Measurements from ENCODE around the gene GNB5. TPM values are rescaled to one million over a fixed set of nuclear protein-coding genes. Genes with fewer than 3 reads are reported as not detected.

The GNB5 gene
- total RNA-seq, 1 donor from 2014 or later, result 48.6 TPM

DNA sequence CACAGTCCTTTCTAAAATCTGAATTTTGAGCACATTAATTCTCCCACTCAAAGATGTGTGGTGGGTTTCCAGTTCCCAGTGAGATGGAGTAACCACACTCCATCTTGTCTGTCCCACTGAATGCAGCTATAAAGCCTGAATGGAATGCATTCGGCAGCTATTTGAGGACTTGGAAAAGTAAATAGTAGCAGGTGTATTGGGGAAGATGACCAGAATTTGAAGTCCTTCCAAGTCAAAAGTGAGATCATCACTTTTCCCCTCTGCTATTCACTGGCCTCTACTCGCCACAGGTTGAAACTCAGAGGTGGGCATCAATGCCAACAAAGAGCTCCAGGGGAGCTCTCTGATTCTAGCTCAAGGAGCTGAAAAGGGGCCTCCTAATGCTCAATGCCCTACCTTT lies 8.1 kb upstream of the GNB5 start:
- H3K9me3 ChIP-seq, result no peaks in the 10 kb centered on the region
- no peak for DNase-seq (ENCODE audit: extremely low spot score in 2 of 2)
- intact Hi-C loops (cut with DNase I), result no loop called here
- H3K36me3 ChIP-seq, result peaks cover 0 to 4% of the 10 kb centered on the region in 2 donors
- no peak overlapping the region for H3K27ac ChIP-seq
- no peaks in the 10 kb centered on the region for H3K27me3 ChIP-seq
- TF ChIP-seq, protein P1, sequence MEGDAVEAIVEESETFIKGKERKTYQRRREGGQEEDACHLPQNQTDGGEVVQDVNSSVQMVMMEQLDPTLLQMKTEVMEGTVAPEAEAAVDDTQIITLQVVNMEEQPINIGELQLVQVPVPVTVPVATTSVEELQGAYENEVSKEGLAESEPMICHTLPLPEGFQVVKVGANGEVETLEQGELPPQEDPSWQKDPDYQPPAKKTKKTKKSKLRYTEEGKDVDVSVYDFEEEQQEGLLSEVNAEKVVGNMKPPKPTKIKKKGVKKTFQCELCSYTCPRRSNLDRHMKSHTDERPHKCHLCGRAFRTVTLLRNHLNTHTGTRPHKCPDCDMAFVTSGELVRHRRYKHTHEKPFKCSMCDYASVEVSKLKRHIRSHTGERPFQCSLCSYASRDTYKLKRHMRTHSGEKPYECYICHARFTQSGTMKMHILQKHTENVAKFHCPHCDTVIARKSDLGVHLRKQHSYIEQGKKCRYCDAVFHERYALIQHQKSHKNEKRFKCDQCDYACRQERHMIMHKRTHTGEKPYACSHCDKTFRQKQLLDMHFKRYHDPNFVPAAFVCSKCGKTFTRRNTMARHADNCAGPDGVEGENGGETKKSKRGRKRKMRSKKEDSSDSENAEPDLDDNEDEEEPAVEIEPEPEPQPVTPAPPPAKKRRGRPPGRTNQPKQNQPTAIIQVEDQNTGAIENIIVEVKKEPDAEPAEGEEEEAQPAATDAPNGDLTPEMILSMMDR (IDR thresholded peaks at IDR 0.05), result no peak
- TF ChIP-seq POLR2AphosphoS5 (IDR thresholded peaks at IDR 0.05; ENCODE audit: insufficient read depth in 1 of 2, low read depth in 1 of 2) (no peak), POLR2A (IDR thresholded peaks at IDR 0.05) (no peak)
- H3K4me1 ChIP-seq, result no peaks in the 10 kb centered on the region
- no peak overlapping the region for H3K4me3 ChIP-seq

DNA sequence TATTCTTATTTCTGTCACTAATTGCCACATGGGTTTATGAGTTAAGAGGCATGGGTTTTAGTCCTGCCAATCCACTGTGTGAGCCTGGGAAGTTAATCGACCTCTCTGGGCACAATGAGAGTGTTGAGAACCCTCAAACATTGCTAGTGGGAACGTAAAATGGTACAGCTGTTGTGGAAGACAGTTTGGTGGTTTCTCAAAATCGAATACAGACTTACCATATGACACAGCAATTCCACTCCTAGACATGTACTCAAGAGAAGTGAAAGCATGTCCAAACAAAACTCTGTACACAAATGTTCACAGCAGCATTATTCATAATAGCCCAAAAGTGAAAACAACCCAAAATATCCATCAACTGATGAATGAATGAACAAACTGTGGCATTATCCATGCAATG lies 5.7 kb upstream of the GNB5 start:
- no peak for DNase-seq (ENCODE audit: extremely low spot score in 2 of 2)
- Histone ChIP-seq H3K27me3 (no peaks in the 10 kb centered on the region), H3K9me3 (no peaks in the 10 kb centered on the region), H3K4me1 (no peaks in the 10 kb centered on the region), H3K4me3 (no peak overlapping the region), H3K27ac (no peak overlapping the region), H3K36me3 (peaks cover 0 to 4% of the 10 kb centered on the region in 2 donors)
- intact Hi-C loops (cut with DNase I), result no loop called here
- TF ChIP-seq, protein P1 (IDR thresholded peaks at IDR 0.05), result no peak
- TF ChIP-seq POLR2A (IDR thresholded peaks at IDR 0.05) (no peak), POLR2AphosphoS5 (IDR thresholded peaks at IDR 0.05; ENCODE audit: insufficient read depth in 1 of 2, low read depth in 1 of 2) (no peak)

DNA sequence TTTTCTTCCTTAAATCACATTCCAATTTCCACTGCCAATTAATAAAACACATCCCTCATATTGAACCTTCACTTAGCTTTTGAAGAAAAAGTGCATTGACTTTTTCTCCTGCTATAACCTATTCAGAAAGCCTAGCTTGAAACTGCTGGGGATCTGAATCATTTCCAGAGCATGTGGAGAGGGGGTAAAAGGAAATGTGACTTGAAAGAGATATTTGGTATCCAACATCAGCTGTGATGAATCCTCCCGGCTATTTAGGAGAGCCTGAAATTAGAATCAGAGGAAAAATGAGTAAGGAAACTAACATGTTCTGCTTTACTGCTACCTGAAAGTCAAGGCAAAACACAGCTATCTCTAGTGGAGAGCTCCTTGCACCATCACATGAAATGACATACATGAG lies 2.6 kb upstream of the GNB5 start:
- H3K4me3 ChIP-seq, result no peak overlapping the region
- H3K4me1 ChIP-seq, result no peaks in the 10 kb centered on the region
- intact Hi-C loops (cut with DNase I), result no loop called here
- TF ChIP-seq POLR2A (IDR thresholded peaks at IDR 0.05), result no peak
- TF ChIP-seq, protein P1 (IDR thresholded peaks at IDR 0.05), result no peak
- no peak for TF ChIP-seq POLR2AphosphoS5 (IDR thresholded peaks at IDR 0.05; ENCODE audit: insufficient read depth in 1 of 2, low read depth in 1 of 2)
- no peaks in the 10 kb centered on the region for H3K9me3 ChIP-seq
- no peaks in the 10 kb centered on the region for H3K27me3 ChIP-seq
- no peak overlapping the region for H3K27ac ChIP-seq
- peaks cover 0 to 4% of the 10 kb centered on the region in 2 donors for H3K36me3 ChIP-seq
- no peak for DNase-seq (ENCODE audit: extremely low spot score in 2 of 2)

DNA sequence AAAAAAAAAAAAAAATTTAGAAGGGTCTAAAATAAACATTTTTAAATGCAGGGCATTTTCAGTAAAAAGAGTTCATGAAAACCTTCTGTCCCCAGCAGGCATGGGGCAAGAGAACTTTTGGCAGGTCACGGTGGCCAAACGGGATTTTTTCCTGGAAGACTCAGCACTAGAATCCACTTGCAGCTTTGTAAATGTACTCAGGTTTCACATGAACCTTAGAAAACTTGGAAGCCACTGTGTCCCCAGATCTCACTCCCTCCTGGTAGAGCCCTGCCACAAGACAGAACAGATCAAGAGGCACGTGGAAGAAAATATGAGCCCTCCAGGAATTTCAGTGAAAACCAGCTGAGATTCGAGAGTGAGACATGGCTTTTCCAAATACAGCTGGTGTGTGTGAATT lies 2.1 kb upstream of the GNB5 start:
- Histone ChIP-seq H3K4me3 (no peak overlapping the region), H3K9me3 (no peaks in the 10 kb centered on the region), H3K4me1 (no peaks in the 10 kb centered on the region), H3K27me3 (no peaks in the 10 kb centered on the region), H3K36me3 (peaks cover 0 to 4% of the 10 kb centered on the region in 2 donors), H3K27ac (no peak overlapping the region)
- intact Hi-C loops (cut with DNase I), result no loop called here
- TF ChIP-seq, protein P1 (IDR thresholded peaks at IDR 0.05), result no peak
- no peak for TF ChIP-seq POLR2A (IDR thresholded peaks at IDR 0.05)
- TF ChIP-seq POLR2AphosphoS5 (IDR thresholded peaks at IDR 0.05; ENCODE audit: insufficient read depth in 1 of 2, low read depth in 1 of 2), result no peak
- DNase-seq (ENCODE audit: extremely low spot score in 2 of 2), result no peak

DNA sequence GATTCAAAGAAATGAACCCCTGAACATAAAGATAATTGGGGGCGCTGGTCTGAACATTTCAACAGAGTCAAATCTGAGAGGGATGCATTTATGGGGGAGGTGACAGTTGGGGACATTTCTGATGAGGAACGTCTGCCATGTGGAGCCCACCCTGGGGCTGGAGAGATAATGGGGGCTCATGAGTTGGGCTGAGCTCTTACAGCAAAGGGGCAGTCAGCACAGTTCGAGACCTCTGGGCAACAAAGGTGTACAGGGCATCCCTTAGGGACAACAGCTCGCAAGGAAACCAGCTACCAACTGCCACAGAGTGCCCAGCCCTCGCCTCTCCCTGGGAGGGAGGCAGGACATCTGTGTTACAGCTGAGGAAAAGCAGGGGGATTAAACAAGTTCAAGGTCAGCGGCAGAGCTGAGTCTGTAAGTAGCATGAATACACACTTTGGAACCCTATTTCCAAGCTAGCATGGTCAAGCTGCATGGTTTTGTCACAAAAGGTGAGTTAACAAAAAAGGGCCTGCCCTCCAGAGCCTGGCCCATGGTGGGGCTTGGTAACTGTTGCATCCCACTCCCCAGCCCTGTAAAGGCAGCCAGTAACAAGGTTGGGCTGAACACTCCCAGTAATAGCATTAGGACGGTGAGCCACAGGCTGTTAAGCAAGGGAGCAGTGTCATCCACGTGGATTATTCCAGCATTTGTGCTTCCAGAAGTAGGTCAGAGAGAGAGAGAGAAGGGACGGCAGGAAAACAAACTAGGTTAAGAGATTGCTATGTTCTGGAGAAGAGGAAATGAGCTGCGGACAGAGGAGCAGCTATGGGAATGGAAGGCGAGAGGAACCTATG lies 4.3 kb downstream of the GNB5 start:
- Histone ChIP-seq H3K27me3 (no peaks in the 10 kb centered on the region), H3K9me3 (no peaks in the 10 kb centered on the region), H3K36me3 (no peaks in the 10 kb centered on the region), H3K4me3 (no peak overlapping the region), H3K4me1 (no peaks in the 10 kb centered on the region), H3K27ac (no peak overlapping the region)
- intact Hi-C loops (cut with DNase I), result no loop called here
- DNase-seq (ENCODE audit: extremely low spot score in 2 of 2), result no peak
- TF ChIP-seq POLR2AphosphoS5 (IDR thresholded peaks at IDR 0.05; ENCODE audit: insufficient read depth in 1 of 2, low read depth in 1 of 2) (no peak), POLR2A (IDR thresholded peaks at IDR 0.05) (no peak)
- TF ChIP-seq, protein P1 (IDR thresholded peaks at IDR 0.05), result no peak
